Right lobe of liver (tissue), 4 donors: ENCODE data around the gene CELF4.

Experiments
- POLR2A ChIP-seq: fragments of 450-650 bp; IDR thresholded peaks from one replicate; pipeline ENCODE4 v1.6.1; 2017; ENCODE audit warnings: antibody characterized with exemption, mild to moderate bottlenecking
- TF ChIP-seq, protein P1 (sequence below), 4 donors: fragments of 200-600 bp in 3 of 4; fragments of 450-650 bp in 1 of 4; IDR thresholded peaks; one replicate each; pipeline versions ENCODE4 v1.5.1 to v1.8.0; 2016 to 2022; ENCODE audit warnings: antibody characterized with exemption in 4 of 4, mild to moderate bottlenecking in 2 of 4
- donor health status: DM: no; HTN: no; CAD: no.
- donor health status: DM: no; HTN: no; CAD: no.
- donor health status: DM: no; HTN: yes; CAD: no.

DNA sequence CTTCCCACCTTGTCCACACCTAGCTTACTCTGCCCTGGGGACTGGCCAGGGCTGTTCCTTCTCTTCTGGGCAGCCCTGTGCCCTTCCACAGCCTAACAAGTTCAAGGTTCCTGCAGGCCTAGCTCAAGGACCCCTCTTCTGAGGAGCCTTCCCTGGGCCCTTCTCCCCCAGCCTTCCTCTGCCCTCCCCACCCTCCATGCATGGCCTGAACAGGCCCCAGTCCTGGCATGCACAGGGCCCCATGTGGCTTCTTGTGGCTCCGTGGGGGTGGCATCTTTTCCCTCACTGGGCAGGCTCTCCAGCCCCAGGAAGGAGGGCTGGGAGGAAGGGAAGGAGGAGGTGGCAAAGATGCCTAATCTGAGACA, 162.9 kb downstream of the CELF4 start:
- TF ChIP-seq, protein P1, sequence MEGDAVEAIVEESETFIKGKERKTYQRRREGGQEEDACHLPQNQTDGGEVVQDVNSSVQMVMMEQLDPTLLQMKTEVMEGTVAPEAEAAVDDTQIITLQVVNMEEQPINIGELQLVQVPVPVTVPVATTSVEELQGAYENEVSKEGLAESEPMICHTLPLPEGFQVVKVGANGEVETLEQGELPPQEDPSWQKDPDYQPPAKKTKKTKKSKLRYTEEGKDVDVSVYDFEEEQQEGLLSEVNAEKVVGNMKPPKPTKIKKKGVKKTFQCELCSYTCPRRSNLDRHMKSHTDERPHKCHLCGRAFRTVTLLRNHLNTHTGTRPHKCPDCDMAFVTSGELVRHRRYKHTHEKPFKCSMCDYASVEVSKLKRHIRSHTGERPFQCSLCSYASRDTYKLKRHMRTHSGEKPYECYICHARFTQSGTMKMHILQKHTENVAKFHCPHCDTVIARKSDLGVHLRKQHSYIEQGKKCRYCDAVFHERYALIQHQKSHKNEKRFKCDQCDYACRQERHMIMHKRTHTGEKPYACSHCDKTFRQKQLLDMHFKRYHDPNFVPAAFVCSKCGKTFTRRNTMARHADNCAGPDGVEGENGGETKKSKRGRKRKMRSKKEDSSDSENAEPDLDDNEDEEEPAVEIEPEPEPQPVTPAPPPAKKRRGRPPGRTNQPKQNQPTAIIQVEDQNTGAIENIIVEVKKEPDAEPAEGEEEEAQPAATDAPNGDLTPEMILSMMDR (IDR thresholded peaks at IDR 0.05), result no peak
- TF ChIP-seq POLR2A, result no peak
